HG02840 (cell line): Measurements from ENCODE around the gene TMEM143.
"Not testable (repeated sequence)": the region's sequence is repeated elsewhere in the genome, so short reads cannot be mapped to it uniquely, and the experiment has no call there.

Experiments used
- ATAC-seq: cut with Tn5 transposase; IDR thresholded peaks from one replicate; pipeline ENCODE4 v1.9.1; 2021; ENCODE audit warnings: mild to moderate bottlenecking, moderate library complexity, moderate number of reproducible peaks; ENCODE audit not compliant: unreplicated experiment, low FRiP score

The TMEM143 gene

GRCh38 chr19:48332662-48333466 lies 30.9 kb downstream of the TMEM143 start:
- ATAC-seq, result peak; percentile 61

GRCh38 chr19:48332351-48332661 lies 31.4 kb downstream of the TMEM143 start:
- ATAC-seq, result no peak

GRCh38 chr19:48330012-48330681 lies 33.6 kb downstream of the TMEM143 start:
- no peak for ATAC-seq

- ATAC-seq, result no peak
Observed at GRCh38 chr19:48329167-48329891, 34.4 kb downstream of the TMEM143 start.

- no peak for ATAC-seq
Observed at GRCh38 chr19:48325265-48325910, 38.4 kb downstream of the TMEM143 start, which contains the start of gene EMP3. TSS of gene EMP3 (plus strand) at chr19:48325552. CDS start at chr19:48326845, 1,293 bp downstream.

- peak; percentile 67 for ATAC-seq
Observed at GRCh38 chr19:48321622-48322591, 41.8 kb downstream of the TMEM143 start.

GRCh38 chr19:48321372-48321621 lies 42.4 kb downstream of the TMEM143 start:
- ATAC-seq, result peak; percentile 52

GRCh38 chr19:48319647-48320541 lies 43.8 kb downstream of the TMEM143 start:
- no peak for ATAC-seq

- ATAC-seq, result no peak
Observed at GRCh38 chr19:48318286-48318987, 45.3 kb downstream of the TMEM143 start.

- ATAC-seq, result not testable (repeated sequence)
Observed at GRCh38 chr19:48317708-48317960, 46.1 kb downstream of the TMEM143 start.

GRCh38 chr19:48315712-48316111 lies 48.0 kb downstream of the TMEM143 start:
- no peak for ATAC-seq

- no peak for ATAC-seq
Observed at GRCh38 chr19:48311384-48311783, 52.4 kb downstream of the TMEM143 start.

- ATAC-seq, result no peak
Observed at GRCh38 chr19:48310227-48310626, 53.5 kb downstream of the TMEM143 start.

GRCh38 chr19:48309731-48310130 lies 54.0 kb downstream of the TMEM143 start:
- not testable (repeated sequence) for ATAC-seq

GRCh38 chr19:48308631-48309586 lies 54.8 kb downstream of the TMEM143 start:
- no peak for ATAC-seq

- no peak for ATAC-seq
Observed at GRCh38 chr19:48303866-48304265, 59.9 kb downstream of the TMEM143 start.

GRCh38 chr19:48303367-48303766 lies 60.4 kb downstream of the TMEM143 start:
- ATAC-seq, result no peak

GRCh38 chr19:48302600-48302959 lies 61.2 kb downstream of the TMEM143 start:
- ATAC-seq, result no peak
